IgD-negative memory B cell (primary cell): Measurements from ENCODE around the gene ACAD9. TPM values are rescaled to one million over a fixed set of nuclear protein-coding genes. Genes with fewer than 3 reads are reported as not detected.
A peak's percentile ranks its signal among the peaks of the same experiment; 100 is the strongest.

Experiments
- H3K27ac Mint-ChIP-seq, 3 donors: one replicate each; pipeline ENCODE4 v1.8.0; 2020 to 2022; ENCODE audit warnings: mild to moderate bottlenecking in 3 of 3, mixed read lengths in 3 of 3, moderate library complexity in 1 of 3
- H3K27me3 Mint-ChIP-seq: one replicate; pipeline ENCODE4 v1.8.0; 2021; ENCODE audit warnings: mixed read lengths
- H3K36me3 Mint-ChIP-seq: one replicate; pipeline ENCODE4 v1.8.0; 2020; ENCODE audit warnings: mild to moderate bottlenecking, mixed read lengths
- H3K4me1 Mint-ChIP-seq, 3 donors: one replicate each; pipeline ENCODE4 v1.8.0; 2020 to 2022; ENCODE audit warnings: mixed read lengths in 3 of 3, mild to moderate bottlenecking in 1 of 3
- H3K4me3 Mint-ChIP-seq, 4 donors: one replicate each; pipeline ENCODE4 v1.8.0; 2020 to 2022; ENCODE audit warnings: mild to moderate bottlenecking in 4 of 4, mixed read lengths in 4 of 4, moderate library complexity in 3 of 4
- H3K9me3 Mint-ChIP-seq, 3 donors: one replicate each; pipeline ENCODE4 v1.8.0; 2020 to 2021; ENCODE audit warnings: mixed read lengths in 3 of 3, mild to moderate bottlenecking in 1 of 3
- polyA plus RNA-seq: library from polyadenylated mRNA; unstranded; fragments of 300-500 nt; fragmentation: Illumina TruSeq; gene quantifications from one replicate; pipeline ENCODE4 v1.2.3, GENCODE V29; 2021

The ACAD9 gene
- polyA plus RNA-seq, 1 donor from 2014 or later, result 14.2 TPM

DNA sequence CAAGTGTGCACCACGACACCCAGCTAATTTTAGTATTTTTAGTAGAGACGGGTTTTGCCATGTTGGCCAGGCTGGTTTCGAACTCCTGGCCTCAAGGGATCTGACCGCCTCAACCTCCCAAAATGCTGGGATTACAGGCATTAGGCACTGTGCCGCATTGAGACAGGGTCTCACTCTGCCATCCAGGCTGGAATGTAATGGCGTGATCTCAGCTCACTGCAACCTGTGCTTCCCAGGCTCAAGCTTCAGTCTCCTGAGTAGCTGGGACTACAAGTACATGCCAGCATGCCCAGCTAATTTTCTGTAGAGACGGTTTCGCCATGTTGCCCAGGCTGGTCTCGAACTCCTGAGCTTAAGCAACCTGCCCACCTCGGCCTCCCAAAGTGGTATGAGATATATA, 51.6 kb downstream of the ACAD9 start:
- no peaks in the 10 kb centered on the region for H3K36me3 Mint-ChIP-seq
- peaks cover 0 to 4% (median 2%) of the 10 kb centered on the region in 3 donors for H3K9me3 Mint-ChIP-seq
- peaks cover 7% of the 10 kb centered on the region for H3K27me3 Mint-ChIP-seq
- H3K4me3 Mint-ChIP-seq, result no peak overlapping the region
- no peak overlapping the region for H3K27ac Mint-ChIP-seq
- no peaks in the 10 kb centered on the region for H3K4me1 Mint-ChIP-seq

DNA sequence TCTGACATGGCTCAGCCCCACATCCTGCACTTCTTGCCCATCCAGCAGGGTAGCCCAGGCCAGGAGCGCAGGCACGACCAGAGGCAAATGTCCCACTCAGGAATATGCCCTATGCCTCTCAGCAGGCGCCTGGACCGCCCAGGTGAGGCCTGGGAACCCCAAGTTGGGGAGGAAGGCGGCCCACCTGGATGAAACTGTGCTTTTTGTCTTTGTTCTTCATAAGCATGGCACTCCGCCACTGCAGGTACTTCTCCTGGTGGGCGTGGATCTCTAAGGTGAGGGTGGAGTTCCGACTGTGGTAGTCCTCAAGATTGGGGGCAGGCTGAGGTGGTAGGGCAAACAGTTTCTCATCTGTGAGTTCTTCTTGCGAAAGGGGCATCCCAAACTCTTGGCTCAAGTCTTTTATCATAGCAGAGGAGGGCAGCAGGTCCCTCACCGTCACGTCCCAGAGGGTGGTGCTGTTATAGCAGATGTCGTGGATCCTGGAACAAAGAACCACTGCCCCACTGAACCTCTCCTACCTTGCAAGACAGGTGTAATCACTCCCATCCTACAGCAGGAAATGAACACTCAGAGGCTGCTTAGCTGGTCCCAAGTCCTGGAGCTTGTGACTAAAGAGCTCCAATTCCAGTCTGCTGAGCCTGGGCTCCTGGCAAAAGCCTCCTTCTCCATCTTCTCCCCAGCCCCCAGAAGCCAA, 53.2 kb downstream of the ACAD9 start:
- Mint-ChIP-seq H3K36me3 (no peaks in the 10 kb centered on the region), H3K4me1 (no peaks in the 10 kb centered on the region), H3K27me3 (peaks cover 6% of the 10 kb centered on the region), H3K27ac (no peak overlapping the region), H3K4me3 (no peak overlapping the region), H3K9me3 (peaks cover 0 to 4% (median 0%) of the 10 kb centered on the region in 3 donors)

DNA sequence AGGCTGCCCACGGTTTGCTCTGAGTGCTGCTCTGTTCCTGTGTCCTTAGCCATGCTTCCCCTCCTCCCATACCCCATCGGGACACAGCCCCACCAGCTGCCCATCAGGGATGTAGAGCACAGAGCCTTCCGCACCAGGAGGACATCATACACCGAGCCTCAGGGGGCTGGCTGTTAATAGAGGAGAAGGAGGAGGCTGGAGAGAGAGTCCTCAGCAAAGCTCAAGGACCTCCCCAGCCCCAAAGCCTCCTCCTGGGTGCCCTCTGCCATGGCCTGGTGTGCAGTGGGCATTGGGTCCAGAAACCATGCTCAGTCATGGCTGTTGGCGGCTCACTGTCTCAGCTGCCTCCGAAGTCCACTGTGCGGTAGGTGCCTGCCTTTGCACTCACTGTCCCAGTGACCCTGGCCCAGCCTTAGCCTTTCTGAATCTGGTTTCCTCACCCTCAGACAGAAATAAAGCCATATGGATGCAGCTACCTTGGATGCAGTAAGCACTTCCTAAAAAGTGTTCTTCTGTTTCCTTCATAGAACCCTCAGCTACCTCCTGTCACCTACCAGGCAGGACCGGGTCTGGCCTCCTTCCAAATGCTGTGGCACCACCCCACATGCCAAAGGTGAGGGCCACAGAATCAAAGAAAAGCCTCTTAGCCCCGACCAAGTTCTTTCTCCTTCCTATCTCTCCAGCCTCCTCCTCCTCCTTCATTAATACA, 53.9 kb downstream of the ACAD9 start:
- Mint-ChIP-seq H3K27ac (no peak overlapping the region), H3K27me3 (peaks cover 6% of the 10 kb centered on the region), H3K4me1 (no peaks in the 10 kb centered on the region), H3K36me3 (no peaks in the 10 kb centered on the region), H3K9me3 (peaks cover 0 to 4% (median 0%) of the 10 kb centered on the region in 3 donors), H3K4me3 (no peak overlapping the region)

DNA sequence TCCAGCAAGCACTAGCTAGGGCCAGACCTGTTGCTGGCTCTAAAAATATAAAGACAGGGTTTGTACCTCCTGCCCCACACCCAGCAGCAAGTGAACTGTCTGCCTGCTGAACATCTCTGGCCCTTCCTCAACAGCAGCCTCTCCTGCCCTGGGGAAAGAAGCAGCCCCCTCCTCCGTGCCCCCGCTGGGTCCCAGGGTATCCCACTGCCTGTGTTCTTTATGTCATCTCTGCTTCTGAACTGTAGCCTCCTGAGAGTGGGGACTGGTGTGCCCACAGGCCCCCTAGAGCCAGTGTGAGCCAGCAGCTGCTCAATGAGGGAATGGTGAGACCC, 54.5 kb downstream of the ACAD9 start:
- Mint-ChIP-seq H3K27ac (no peak overlapping the region), H3K9me3 (peaks cover 0 to 4% (median 0%) of the 10 kb centered on the region in 3 donors), H3K4me1 (no peaks in the 10 kb centered on the region), H3K27me3 (peaks cover 6% of the 10 kb centered on the region), H3K36me3 (no peaks in the 10 kb centered on the region), H3K4me3 (no peak overlapping the region)

DNA sequence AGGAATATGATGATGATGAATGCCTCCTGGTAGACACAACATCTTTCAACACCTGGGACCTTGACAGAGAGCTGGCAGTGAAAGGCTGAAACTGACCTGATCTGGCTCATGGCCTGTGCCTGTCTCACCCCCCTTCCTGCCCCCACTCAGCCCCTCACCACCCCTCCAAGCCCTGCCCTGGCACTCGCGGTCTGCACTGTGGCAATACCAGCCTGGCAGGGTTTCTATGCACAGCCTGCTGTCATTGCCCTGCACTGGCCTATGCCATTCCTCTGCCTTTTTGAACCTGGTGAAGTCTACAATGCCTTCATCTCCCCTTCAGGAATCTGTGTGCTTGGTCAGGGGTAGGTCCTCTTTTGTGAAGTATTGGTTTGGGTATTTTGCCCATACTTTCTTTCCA, 56.5 kb downstream of the ACAD9 start:
- Mint-ChIP-seq H3K4me1 (no peaks in the 10 kb centered on the region), H3K4me3 (no peak overlapping the region), H3K27me3 (peaks cover 6% of the 10 kb centered on the region), H3K36me3 (no peaks in the 10 kb centered on the region), H3K9me3 (no peaks in the 10 kb centered on the region), H3K27ac (no peak overlapping the region)

DNA sequence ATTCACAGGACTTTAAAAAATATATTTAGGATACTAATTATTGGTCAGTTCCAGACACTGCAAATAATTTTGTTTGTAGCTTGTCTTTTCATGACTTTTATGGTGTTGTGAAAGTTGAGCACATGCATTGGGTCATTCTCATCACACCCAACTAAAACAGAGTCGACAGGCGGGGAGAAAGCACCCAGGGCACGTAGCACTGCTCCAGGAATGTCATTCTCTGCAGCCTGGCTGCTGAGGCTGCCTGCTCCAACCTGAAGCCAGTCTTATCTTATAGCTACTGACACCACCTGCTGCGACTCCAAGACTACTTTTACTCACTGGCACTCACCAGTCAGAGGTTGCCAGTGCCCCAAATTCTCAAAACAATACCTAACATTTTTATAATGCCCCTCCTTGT, 56.9 kb downstream of the ACAD9 start:
- Mint-ChIP-seq H3K27me3 (peaks cover 6% of the 10 kb centered on the region), H3K27ac (no peak overlapping the region), H3K9me3 (no peaks in the 10 kb centered on the region), H3K36me3 (no peaks in the 10 kb centered on the region), H3K4me1 (no peaks in the 10 kb centered on the region), H3K4me3 (no peak overlapping the region)

DNA sequence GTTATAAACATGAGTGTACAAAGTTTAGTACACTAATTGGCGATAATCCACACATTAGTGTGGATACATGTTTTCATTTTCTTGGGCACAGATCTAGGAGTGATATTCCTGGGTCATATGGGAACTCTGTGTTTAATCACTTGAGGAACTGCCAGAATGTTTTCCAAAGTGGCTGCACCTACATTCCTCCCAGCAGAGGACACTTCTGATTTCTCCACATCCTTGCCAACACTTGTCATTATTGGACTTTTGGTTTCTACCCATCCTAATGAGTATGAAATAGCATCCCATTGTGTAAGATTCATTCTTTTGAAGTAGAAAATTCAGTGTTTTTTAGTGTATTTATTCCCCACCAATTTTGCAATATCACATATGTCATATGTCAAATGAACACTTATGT, 60.8 kb downstream of the ACAD9 start:
- no peaks in the 10 kb centered on the region for H3K36me3 Mint-ChIP-seq
- H3K4me1 Mint-ChIP-seq, result no peaks in the 10 kb centered on the region
- H3K9me3 Mint-ChIP-seq, result no peaks in the 10 kb centered on the region
- peaks cover 11% of the 10 kb centered on the region for H3K27me3 Mint-ChIP-seq
- no peak overlapping the region for H3K27ac Mint-ChIP-seq
- H3K4me3 Mint-ChIP-seq, result no peak overlapping the region

DNA sequence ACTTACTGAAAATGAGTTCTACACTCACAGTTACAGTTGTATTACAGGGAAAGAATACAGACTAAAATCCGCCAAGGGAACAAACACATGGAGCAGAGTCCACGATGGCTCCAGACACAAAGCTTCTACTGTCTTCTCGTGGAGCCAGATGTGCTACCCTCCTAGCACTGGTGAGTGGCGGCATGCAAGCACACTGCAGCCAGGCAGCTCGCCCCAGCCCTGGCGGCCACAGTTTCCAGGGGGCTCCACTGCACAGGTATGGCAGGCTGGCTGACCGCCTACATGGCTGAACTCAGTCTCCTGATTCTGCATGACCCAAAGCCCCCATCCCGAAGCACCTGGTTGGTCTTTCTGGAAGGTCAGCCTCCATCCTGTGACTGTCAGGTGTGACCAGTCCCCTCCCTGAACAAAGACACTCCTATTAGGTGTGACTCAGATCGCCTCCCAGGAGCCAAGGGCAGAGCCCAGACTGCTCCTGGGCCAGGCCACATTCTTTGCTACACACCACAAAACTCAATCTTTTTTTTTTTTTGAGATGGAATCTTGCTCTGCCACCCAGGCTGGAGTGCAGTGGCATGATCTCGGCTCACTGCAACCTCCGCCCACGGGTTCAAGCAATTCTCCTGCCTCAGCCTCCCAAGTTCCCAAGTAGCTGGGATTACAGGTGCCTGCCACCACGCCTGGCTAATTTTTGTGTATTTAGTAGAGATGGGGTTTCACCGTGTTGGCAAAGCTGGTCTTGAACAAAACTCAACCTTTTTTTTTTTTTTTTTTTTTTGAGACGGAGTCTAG, 62.9 kb downstream of the ACAD9 start:
- H3K27ac Mint-ChIP-seq, result no peak overlapping the region
- H3K36me3 Mint-ChIP-seq, result no peaks in the 10 kb centered on the region
- peaks cover 10% of the 10 kb centered on the region for H3K27me3 Mint-ChIP-seq
- H3K9me3 Mint-ChIP-seq, result no peaks in the 10 kb centered on the region
- H3K4me3 Mint-ChIP-seq, result no peak overlapping the region
- H3K4me1 Mint-ChIP-seq, result no peaks in the 10 kb centered on the region

DNA sequence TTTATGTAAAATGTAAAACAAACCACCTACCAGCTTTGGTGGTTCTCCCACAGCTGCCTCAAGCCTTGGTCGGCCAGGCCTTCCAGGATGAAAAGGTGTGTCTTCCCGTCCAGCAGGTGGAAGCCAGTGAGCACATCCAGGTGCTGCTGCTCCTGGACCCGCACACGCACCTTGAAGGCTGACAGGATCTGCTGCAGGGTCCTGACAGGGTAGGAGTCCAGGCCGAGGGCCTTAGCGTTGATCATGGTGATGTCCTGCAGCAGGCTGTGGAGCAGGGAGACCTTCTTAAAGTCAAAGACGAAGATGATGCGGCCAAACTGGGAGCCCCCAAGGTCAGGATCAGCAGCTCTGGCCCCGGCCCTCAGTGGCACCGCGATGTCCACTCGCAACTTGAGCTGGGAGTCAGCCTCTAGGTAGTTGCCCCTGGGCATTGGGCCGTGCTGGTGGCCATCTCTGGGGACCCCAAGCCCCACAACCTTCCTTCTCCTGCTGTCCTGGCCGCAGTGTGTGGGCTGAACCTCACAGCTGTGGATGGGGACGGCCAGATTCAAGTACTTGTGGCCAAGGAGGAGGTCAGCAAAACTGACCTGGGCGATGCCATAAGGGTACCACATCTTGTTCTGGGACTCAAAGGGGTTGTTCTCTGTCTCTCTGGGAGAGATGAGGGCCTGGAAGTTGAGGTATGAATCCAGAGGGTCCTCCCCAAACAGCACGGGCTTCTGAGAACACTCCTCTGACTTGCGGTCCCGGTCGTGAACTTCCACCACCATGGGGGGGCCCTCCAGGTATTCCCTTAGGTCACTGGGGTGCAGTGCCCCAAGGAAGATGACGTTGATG, 65.8 kb downstream of the ACAD9 start:
- Mint-ChIP-seq H3K4me3 (no peak overlapping the region), H3K4me1 (no peaks in the 10 kb centered on the region), H3K9me3 (no peaks in the 10 kb centered on the region), H3K27ac (no peak overlapping the region), H3K36me3 (no peaks in the 10 kb centered on the region), H3K27me3 (peaks cover 10% of the 10 kb centered on the region)

DNA sequence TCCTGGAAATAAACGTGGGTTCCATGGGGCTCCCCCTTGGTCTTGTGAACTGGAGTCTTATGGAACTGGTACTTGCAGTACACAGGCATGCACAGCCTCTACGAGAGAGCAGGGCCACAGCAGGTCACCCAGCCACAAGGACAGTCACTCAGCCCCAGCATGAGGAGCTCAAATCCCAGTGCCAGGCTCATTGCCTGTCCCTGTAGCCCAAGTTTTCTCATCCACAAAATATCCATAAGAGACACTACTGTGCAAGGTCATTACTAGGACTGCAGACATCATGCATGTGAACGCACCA, 66.4 kb downstream of the ACAD9 start:
- H3K9me3 Mint-ChIP-seq, result no peaks in the 10 kb centered on the region
- H3K36me3 Mint-ChIP-seq, result no peaks in the 10 kb centered on the region
- H3K4me1 Mint-ChIP-seq, result no peaks in the 10 kb centered on the region
- H3K27me3 Mint-ChIP-seq, result peaks cover 10% of the 10 kb centered on the region
- H3K27ac Mint-ChIP-seq, result no peak overlapping the region
- H3K4me3 Mint-ChIP-seq, result no peak overlapping the region

DNA sequence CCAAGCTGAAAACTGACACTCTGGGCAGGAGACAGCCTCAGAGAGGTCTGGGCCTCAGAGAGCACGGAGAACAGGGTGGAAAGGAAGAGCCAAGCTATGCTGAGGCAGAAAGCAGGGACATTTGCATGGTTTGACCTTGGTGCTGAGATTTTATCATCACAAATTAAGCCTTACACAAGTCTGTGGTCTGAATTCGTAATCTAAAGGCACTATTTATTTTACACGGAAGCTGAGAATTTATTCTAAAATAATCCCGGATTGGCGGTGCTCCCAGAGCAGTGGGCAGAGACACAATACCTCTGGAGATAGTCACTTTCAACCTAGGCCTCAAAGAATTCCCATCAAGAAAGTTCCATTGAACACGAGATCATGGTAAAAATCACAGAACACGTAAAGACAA, 67.0 kb downstream of the ACAD9 start:
- H3K4me1 Mint-ChIP-seq, result no peaks in the 10 kb centered on the region
- no peak overlapping the region for H3K27ac Mint-ChIP-seq
- H3K9me3 Mint-ChIP-seq, result no peaks in the 10 kb centered on the region
- H3K4me3 Mint-ChIP-seq, result no peak overlapping the region
- peaks cover 10% of the 10 kb centered on the region for H3K27me3 Mint-ChIP-seq
- H3K36me3 Mint-ChIP-seq, result no peaks in the 10 kb centered on the region

DNA sequence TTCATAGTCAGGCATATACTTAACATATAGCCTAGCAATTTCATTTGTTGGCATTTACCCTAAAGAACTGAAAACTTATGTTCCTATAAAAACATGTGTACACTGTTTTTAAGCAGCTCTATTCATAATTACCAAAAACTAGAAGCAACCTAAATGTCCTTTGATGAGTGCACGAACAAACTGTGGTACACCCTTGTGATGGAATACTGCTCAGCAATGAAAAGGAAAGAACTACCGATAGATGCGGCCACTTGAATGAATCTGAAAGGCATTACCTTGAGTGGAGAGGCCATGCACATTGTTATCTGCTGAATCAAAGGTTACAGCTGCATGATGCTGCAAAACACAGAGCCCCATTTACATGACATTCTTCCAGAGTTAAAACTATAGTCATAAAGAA, 69.7 kb downstream of the ACAD9 start:
- Mint-ChIP-seq H3K9me3 (no peaks in the 10 kb centered on the region), H3K4me3 (no peak overlapping the region), H3K4me1 (peaks cover 0 to 1% (median 0%) of the 10 kb centered on the region in 3 donors), H3K36me3 (no peaks in the 10 kb centered on the region), H3K27me3 (peaks cover 8% of the 10 kb centered on the region), H3K27ac (no peak overlapping the region)

DNA sequence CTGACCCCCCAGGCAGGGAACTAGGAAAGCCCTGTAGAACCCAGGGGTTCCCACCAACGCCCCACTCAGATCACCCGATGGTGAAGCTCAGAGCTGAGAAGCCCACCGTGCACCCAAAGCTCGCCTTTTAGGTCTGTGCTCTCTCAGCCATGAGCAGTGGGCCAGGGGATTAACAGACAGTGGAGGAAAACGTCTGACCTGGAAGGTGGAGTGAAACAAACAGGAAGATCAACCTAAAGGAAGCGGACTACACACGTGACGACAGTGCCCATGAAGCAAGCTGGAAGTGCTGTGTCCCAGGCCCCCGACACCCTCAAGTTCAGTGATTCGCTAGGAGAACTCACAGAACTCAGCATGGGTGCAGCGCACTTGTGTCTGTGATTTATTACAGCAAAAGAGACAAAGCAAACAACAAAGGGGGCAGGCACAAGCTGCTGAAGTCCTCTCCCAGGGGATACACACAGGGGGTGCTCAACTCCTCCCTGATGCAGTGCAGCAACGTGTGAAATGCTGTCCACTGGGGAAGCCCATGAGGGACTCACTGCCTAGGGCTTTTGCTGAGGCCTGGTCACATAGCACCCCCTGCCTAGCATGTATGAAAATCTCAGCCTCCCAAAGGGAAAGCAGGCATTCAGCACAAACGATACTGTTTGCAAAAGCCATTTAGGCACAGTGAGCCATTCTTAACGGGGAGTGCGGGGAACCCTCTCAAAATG, 71.0 kb downstream of the ACAD9 start:
- H3K4me1 Mint-ChIP-seq, result peaks cover 0 to 1% (median 0%) of the 10 kb centered on the region in 3 donors

DNA sequence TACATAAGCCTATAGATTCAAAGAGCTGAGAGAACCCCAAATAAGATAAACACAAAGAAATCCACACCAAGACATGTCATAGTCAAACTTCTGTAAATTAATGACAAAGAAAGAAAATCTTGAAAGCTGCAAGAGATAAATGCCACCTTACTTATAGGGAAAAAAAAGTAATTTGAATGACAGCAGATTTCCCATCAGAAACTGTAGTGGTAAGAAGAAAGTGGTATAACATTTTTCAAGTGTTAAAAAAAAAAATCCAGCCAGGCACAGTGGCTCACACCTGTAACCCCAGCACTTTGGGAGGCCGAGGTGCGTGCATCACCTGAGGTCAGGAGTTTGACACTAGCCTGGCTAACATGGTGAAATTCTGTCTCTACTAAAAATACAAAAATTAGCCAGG, 77.0 kb downstream of the ACAD9 start:
- Mint-ChIP-seq H3K27ac (peak overlapping the region in 1 of 3 donors; percentile 2), H3K36me3 (peaks cover 2% of the 10 kb centered on the region), H3K4me1 (peaks cover 0 to 1% (median 0%) of the 10 kb centered on the region in 3 donors), H3K4me3 (no peak overlapping the region), H3K9me3 (peaks cover 0 to 4% (median 2%) of the 10 kb centered on the region in 3 donors), H3K27me3 (no peaks in the 10 kb centered on the region)

More for the DNA sequence above, 71.0 kb downstream of the ACAD9 start:
- Mint-ChIP-seq H3K9me3 (no peaks in the 10 kb centered on the region), H3K4me3 (no peak overlapping the region), H3K36me3 (no peaks in the 10 kb centered on the region), H3K27me3 (peaks cover 1% of the 10 kb centered on the region), H3K27ac (peak overlapping the region in 1 of 3 donors; percentile 41)
